COLO668 (cell line): ENCODE data around the gene DMRTA2.
"Not testable (repeated sequence)": the region's sequence is repeated elsewhere in the genome, so short reads cannot be mapped to it uniquely, and the experiment has no call there.

Source experiments
- DNase-seq: peaks from one replicate; lab custom pipeline; 2025; ENCODE audit not compliant: unreplicated experiment; lab: John Stamatoyannopoulos, UW

Gene DMRTA2

DNA sequence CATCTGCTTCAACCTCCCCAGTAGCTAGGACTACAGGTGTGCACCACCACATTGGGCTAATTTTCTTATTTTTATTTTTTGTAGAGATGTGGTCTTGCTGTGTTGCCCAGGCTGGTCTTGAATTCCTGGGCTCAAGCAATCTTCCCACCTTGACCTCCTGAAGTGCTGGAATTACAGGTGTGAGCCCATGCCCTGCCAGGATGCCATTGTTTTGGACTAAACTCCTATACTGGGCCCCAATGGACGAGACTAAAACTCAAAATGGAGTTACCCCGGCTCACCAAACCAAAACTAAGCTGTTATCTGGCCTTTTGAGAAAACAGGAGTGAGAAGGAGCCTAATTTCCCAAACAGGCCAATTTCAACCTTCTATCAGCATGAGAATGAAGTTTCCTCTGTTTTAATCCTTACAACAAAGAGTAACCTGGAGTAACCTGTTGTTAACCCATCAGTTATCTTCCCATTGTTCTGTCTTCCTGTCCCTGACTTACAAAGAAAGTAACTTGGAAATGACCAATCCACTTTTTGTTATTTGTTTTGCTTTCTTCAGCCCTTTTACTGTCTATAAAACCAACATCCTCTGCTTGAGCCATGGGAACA, 29.6 kb downstream of the DMRTA2 start:
- DNase-seq: no peak

DNA sequence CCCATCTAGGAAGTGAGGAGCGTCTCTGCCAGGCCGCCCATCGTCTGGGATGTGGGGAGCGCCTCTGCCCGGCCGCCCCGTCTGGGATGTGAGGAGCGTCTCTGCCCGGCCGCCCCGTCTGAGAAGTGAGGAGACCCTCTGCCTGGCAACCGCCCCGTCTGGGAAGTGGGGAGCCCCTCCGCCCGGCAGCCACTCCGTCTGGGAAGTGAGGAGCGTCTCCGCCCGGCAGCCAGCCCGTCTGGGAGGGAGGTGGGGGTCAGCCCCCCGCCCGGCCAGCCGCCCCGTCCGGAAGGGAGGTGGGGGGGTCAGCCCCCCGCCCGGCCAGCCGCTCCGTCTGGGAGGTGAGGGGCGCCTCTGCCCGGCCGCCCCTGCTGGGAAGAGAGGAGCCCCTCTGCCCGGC, 41.7 kb downstream of the DMRTA2 start:
- DNase-seq: not testable (repeated sequence)

DNA sequence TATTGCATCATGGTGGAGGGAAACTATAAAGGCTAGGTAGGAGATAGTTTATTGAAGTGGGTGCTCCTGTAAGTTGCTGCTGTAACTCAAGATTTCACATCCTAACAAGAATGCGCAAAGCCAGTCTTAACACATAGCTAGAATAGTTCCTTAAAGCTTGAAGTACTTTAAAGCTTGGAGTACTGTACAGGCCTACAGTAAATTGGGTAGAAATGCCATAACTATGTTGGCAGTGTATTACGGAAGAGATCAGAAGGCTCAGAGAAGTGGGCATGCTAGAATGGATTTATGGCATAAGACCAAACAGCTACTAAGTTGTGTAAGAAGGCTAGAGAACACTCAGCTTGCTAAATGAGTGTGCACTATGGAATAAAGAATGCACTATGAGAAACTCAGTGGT, 44.5 kb downstream of the DMRTA2 start:
- DNase-seq: no peak

DNA sequence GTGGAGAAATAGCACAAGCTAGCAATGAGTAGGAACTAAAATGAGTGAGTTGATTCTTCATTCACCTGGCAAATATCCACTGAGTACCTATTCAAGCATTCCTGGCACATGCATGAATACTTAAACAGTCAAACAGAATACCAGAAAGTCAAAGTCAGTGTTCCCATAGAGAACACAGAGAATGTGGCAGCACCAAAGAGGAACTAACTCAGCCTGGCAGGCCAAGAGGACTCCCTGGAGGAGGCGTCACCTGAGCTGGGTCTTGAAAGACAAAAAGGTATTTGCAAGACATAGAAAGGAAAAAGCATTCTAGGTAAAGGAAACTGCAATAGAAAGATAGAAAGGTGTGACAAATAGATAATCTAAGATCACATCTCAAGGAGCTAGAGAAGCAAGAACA, 49.7 kb downstream of the DMRTA2 start:
- no peak for DNase-seq

DNA sequence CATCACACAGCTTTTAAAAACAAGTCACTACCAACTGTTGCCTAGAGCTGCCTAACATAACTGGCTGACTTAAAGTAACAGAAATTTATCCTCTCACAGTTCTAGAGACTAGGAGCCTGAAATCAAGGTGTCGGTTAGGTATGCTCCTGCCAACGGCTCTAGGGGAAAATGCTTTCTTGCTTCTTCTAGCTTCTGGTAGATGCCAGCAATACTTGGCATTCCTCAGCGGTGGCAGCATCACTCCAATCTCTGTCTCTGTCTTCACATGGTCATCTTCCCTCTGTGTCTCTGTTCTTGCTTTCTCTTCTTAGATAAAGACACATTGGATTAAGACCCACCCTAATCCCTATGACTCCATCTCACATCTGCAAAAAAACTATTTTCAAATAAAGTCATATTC, 51.5 kb downstream of the DMRTA2 start:
- DNase-seq: no peak

DNA sequence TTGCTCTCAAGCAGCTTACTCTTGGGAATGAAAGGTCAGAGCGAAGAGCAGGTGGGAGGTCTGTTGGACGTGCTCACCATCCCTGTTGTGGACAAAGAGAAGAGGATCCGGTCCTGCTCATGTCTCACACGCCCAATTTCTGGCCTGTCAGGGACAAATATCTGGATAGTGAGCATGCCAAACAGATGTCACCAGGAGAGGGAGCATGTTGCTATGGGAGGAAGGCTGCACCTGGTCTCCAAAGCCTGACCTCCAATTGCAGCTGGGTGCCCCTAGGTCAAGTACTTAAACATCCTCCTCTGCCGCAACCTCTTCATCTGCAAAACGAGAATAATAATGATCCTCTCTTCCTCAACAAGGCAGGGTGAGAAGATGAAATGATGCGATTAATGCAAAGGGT, 53.4 kb downstream of the DMRTA2 start:
- DNase-seq: peak; percentile 50

DNA sequence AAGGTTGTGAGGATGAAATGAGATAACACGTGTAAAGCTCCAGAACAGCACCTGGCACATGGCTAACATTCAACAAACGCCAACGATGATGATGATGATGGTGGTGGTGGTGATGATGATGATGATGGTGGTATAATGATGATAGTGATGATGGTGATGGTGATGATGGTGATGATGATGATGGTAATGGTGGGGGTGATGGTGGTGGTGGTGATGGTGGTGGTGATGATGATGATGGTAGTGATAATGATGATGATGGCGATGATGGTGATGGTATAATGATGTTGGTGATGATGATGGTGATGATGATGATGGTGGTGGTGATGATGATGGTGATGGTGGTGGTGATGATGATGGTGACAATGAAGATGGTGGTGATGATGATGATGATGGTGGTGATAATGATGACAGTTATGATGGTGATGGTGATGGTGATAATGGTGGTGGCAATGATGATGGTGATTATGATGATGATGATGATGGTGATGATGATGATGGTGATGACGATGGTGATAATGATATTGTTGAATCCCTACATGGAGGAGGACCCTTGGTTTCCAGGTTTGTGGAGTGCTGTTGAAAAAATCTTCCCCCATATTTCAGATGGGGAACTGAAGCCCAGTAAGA, 54.1 kb downstream of the DMRTA2 start:
- no peak for DNase-seq

DNA sequence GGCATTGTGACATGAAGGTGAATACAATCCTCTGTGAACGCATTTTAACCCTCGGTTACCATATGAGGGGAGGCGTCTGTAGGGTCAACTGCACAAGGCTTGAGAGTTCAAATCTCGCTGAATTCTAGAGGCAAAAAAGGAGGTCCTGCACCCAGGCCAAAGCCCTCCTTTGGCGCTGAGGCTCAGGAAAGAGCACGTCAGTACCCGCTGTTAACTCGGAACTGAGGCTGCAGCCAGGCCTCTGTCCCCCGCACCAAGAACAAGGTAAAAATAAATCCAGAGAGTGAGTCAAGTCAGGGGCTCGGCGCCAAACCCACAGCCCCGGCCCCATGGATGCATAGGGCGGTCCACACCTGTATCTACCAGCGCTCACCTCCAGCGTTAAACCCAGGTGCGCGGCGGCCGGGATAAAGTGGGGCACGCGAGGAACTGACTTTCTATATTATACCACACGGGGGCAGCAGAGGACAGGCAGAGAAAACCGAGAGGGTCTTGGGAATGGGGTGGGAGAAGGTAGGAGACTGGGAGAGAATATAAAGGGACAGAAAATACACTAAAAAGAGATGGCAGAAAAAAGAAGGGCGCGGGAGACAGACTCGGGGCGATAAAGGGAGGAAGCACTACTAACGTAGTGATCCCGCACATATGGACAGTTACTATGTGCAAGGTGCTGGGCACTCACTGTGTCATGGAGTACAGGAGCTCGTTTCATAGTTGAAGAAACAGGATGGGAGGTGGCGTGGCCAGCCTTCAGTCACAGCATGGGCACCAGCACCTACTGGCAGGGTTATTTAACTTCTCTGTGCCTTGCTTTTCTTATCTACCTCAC, 54.9 kb downstream of the DMRTA2 start:
- peak; percentile 73 for DNase-seq
